Sigmoid colon (tissue), 4 donors: Measurements from ENCODE around the gene SMIM24.

Source experiments
- EP300 ChIP-seq, 4 donors: sonication (generic); formaldehyde crosslinking; IDR thresholded peaks; one replicate each; pipeline ENCODE4 v1.6.1; 2017; ENCODE audit warnings: antibody characterized with exemption in 4 of 4
- POLR2A ChIP-seq, 2 donors: fragments of 450-650 bp; IDR thresholded peaks; one replicate each; pipeline ENCODE4 v1.6.1; 2016; ENCODE audit warnings: antibody characterized with exemption in 2 of 2, mild to moderate bottlenecking in 2 of 2, moderate library complexity in 2 of 2
- POLR2AphosphoS5 ChIP-seq, 4 donors: sonication (generic); formaldehyde crosslinking; IDR thresholded peaks; one replicate each; pipeline ENCODE4 v1.6.1; 2017; ENCODE audit warnings: antibody characterized with exemption in 4 of 4
- TF ChIP-seq, protein P1 (sequence below), 4 experiments: fragments of 450-650 bp in 3 of 4; fragments of 200-600 bp in 1 of 4; IDR thresholded peaks; one replicate each; pipeline ENCODE4 v1.5.1; 2016 to 2019; ENCODE audit warnings: antibody characterized with exemption in 4 of 4, mild to moderate bottlenecking in 3 of 4, moderate library complexity in 2 of 4

DNA sequence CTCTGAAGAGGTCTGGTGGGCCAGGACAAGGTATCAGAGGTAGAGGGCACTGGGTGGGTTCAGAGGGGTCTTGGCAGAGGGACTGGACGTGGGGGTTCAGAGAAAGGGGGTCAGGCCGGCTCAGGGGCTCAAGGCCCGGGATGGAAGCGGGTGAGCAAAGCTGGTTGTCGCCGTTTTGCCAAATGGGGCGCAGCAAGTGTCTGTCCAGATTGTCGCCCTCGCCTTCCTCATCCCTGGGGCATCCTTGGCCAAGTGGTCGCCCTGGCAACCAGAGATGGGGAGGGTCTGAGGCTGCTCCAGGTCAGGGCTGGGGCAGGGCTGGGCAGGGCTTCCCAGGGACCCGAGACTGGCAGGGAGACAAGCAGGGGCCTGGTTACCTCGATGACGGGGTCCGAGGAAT lies 13.3 kb upstream of the SMIM24 start:
- no peak for TF ChIP-seq POLR2A (IDR thresholded peaks at IDR 0.05)
- TF ChIP-seq, protein P1, sequence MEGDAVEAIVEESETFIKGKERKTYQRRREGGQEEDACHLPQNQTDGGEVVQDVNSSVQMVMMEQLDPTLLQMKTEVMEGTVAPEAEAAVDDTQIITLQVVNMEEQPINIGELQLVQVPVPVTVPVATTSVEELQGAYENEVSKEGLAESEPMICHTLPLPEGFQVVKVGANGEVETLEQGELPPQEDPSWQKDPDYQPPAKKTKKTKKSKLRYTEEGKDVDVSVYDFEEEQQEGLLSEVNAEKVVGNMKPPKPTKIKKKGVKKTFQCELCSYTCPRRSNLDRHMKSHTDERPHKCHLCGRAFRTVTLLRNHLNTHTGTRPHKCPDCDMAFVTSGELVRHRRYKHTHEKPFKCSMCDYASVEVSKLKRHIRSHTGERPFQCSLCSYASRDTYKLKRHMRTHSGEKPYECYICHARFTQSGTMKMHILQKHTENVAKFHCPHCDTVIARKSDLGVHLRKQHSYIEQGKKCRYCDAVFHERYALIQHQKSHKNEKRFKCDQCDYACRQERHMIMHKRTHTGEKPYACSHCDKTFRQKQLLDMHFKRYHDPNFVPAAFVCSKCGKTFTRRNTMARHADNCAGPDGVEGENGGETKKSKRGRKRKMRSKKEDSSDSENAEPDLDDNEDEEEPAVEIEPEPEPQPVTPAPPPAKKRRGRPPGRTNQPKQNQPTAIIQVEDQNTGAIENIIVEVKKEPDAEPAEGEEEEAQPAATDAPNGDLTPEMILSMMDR (IDR thresholded peaks at IDR 0.05), result no peak
- no peak for TF ChIP-seq POLR2AphosphoS5 (IDR thresholded peaks at IDR 0.05)
- no peak for TF ChIP-seq EP300 (IDR thresholded peaks at IDR 0.05)
